Measurements from ENCODE around the gene GRAMD1C.

Gene GRAMD1C

GRCh38 chr3:113906568-113907140 is 68.1 kb downstream of the GRAMD1C start:
- DNase-seq, result no peak
- TF ChIP-seq CTCF (IDR thresholded peaks at IDR 0.05; ENCODE audit: low read depth, low read length), result no peak
- Histone ChIP-seq H3K27ac (no peak overlapping the region), H3K27me3 (ENCODE audit: insufficient read depth, low read depth, severe bottlenecking) (no peaks in the 10 kb centered on the region), H3K36me3 (no peaks in the 10 kb centered on the region), H3K4me3 (ENCODE audit: low read depth, low read length) (no peak overlapping the region), H3K9me3 (ENCODE audit: severe bottlenecking) (no peaks in the 10 kb centered on the region)

GRCh38 chr3:113908133-113908532 is 69.5 kb downstream of the GRAMD1C start:
- no peak for DNase-seq
- Histone ChIP-seq H3K4me3 (ENCODE audit: low read depth, low read length) (no peak overlapping the region), H3K36me3 (no peaks in the 10 kb centered on the region), H3K27me3 (ENCODE audit: insufficient read depth, low read depth, severe bottlenecking) (no peaks in the 10 kb centered on the region), H3K27ac (no peak overlapping the region), H3K9me3 (ENCODE audit: severe bottlenecking) (no peaks in the 10 kb centered on the region)
- no peak for TF ChIP-seq CTCF (IDR thresholded peaks at IDR 0.05; ENCODE audit: low read depth, low read length)

GRCh38 chr3:113910966-113911365 is 72.4 kb downstream of the GRAMD1C start:
- TF ChIP-seq CTCF (IDR thresholded peaks at IDR 0.05; ENCODE audit: low read depth, low read length), result no peak
- no peak for DNase-seq
- Histone ChIP-seq H3K27ac (no peak overlapping the region), H3K9me3 (ENCODE audit: severe bottlenecking) (no peaks in the 10 kb centered on the region), H3K4me3 (ENCODE audit: low read depth, low read length) (no peak overlapping the region), H3K36me3 (no peaks in the 10 kb centered on the region), H3K27me3 (ENCODE audit: insufficient read depth, low read depth, severe bottlenecking) (no peaks in the 10 kb centered on the region)

GRCh38 chr3:113912552-113913236 is 74.1 kb downstream of the GRAMD1C start:
- no peaks in the 10 kb centered on the region for H3K36me3 ChIP-seq
- no peak overlapping the region for H3K4me3 ChIP-seq (ENCODE audit: low read depth, low read length)
- no peaks in the 10 kb centered on the region for H3K9me3 ChIP-seq (ENCODE audit: severe bottlenecking)
- no peaks in the 10 kb centered on the region for H3K27me3 ChIP-seq (ENCODE audit: insufficient read depth, low read depth, severe bottlenecking)
- peak; percentile 29 for DNase-seq
- TF ChIP-seq CTCF (IDR thresholded peaks at IDR 0.05; ENCODE audit: low read depth, low read length), result peak; percentile 73
- no peak overlapping the region for H3K27ac ChIP-seq

GRCh38 chr3:113914646-113915045 is 76.1 kb downstream of the GRAMD1C start:
- H3K27ac ChIP-seq, result no peak overlapping the region
- no peaks in the 10 kb centered on the region for H3K9me3 ChIP-seq (ENCODE audit: severe bottlenecking)
- H3K36me3 ChIP-seq, result no peaks in the 10 kb centered on the region
- H3K4me3 ChIP-seq (ENCODE audit: low read depth, low read length), result no peak overlapping the region
- TF ChIP-seq CTCF (IDR thresholded peaks at IDR 0.05; ENCODE audit: low read depth, low read length), result no peak
- DNase-seq, result no peak
- H3K27me3 ChIP-seq (ENCODE audit: insufficient read depth, low read depth, severe bottlenecking), result no peaks in the 10 kb centered on the region

GRCh38 chr3:113927556-113927955 is 89.0 kb downstream of the GRAMD1C start:
- no peaks in the 10 kb centered on the region for H3K36me3 ChIP-seq
- H3K27me3 ChIP-seq (ENCODE audit: insufficient read depth, low read depth, severe bottlenecking), result no peaks in the 10 kb centered on the region
- no peaks in the 10 kb centered on the region for H3K9me3 ChIP-seq (ENCODE audit: severe bottlenecking)
- no peak for TF ChIP-seq CTCF (IDR thresholded peaks at IDR 0.05; ENCODE audit: low read depth, low read length)
- no peak overlapping the region for H3K27ac ChIP-seq
- H3K4me3 ChIP-seq (ENCODE audit: low read depth, low read length), result no peak overlapping the region
- no peak for DNase-seq

Data from WERI-Rb-1 (cell line).